H9 (cell line): ENCODE data around the gene THBS2. TPM values are rescaled to one million over a fixed set of nuclear protein-coding genes. Genes with fewer than 3 reads are reported as not detected.

Experiments used
- DNase-seq: peaks from one replicate; pipeline ENCODE4 v3.0.0-alpha.2; 2017
- H2AFZ ChIP-seq: one replicate; pipeline ENCODE4 v1.6.1; 2013; ENCODE audit warnings: mild to moderate bottlenecking, low read length, control low read depth, moderate library complexity
- H2AK5ac ChIP-seq: 2 replicates; pipeline ENCODE4 v1.6.1; 2013; ENCODE audit warnings: low read length, control low read depth, mixed read lengths; ENCODE audit not compliant: insufficient read length
- H2BK120ac ChIP-seq: one replicate; pipeline ENCODE4 v1.6.1; 2013; ENCODE audit warnings: low read depth, mild to moderate bottlenecking, low read length, control low read depth, inconsistent platforms; ENCODE audit not compliant: poor library complexity, severe bottlenecking
- H2BK12ac ChIP-seq: 2 replicates; pipeline ENCODE4 v1.6.1; 2013; ENCODE audit warnings: low read length, control low read depth, mixed read lengths, low read depth; ENCODE audit not compliant: insufficient read length
- H2BK15ac ChIP-seq: 2 replicates; pipeline ENCODE4 v1.6.1; 2013; ENCODE audit warnings: low read depth, low read length, control low read depth
- H2BK20ac ChIP-seq: one replicate; pipeline ENCODE4 v1.6.1; 2013; ENCODE audit warnings: low read depth, mild to moderate bottlenecking, low read length, control low read depth, inconsistent platforms; ENCODE audit not compliant: poor library complexity, severe bottlenecking
- H2BK5ac ChIP-seq: 2 replicates; pipeline ENCODE4 v1.6.1; 2013; ENCODE audit warnings: low read length, control low read depth, mixed read lengths; ENCODE audit not compliant: insufficient read length
- H3K14ac ChIP-seq: 2 replicates; pipeline ENCODE4 v1.6.1; 2013; ENCODE audit warnings: low read length, control low read depth; ENCODE audit not compliant: insufficient read depth
- H3K18ac ChIP-seq: 2 replicates; pipeline ENCODE4 v1.6.1; 2013; ENCODE audit warnings: low read depth, mild to moderate bottlenecking, mixed read lengths, low read length, control low read depth; ENCODE audit not compliant: insufficient read length
- H3K23ac ChIP-seq: 2 replicates; pipeline ENCODE4 v1.6.1; 2013; ENCODE audit warnings: low read length, control low read depth, mixed read lengths, low read depth; ENCODE audit not compliant: insufficient read length
- H3K23me2 ChIP-seq: 2 replicates; pipeline ENCODE4 v1.6.1; 2013; ENCODE audit warnings: low read depth, mild to moderate bottlenecking, mixed read lengths, low read length, control low read depth; ENCODE audit not compliant: insufficient read length, poor library complexity, severe bottlenecking
- H3K27ac ChIP-seq: 2 replicates; pipeline ENCODE4 v1.5.1; 2013; ENCODE audit warnings: low read length, control low read depth, mixed read lengths, low read depth; ENCODE audit not compliant: insufficient read length
- H3K27me3 ChIP-seq: 2 replicates; pipeline ENCODE4 v1.6.1; 2013; ENCODE audit warnings: low read length, control low read depth, inconsistent platforms; ENCODE audit not compliant: insufficient read depth
- H3K4ac ChIP-seq: 2 replicates; pipeline ENCODE4 v1.6.1; 2013; ENCODE audit warnings: low read depth, mild to moderate bottlenecking, control low read depth, inconsistent platforms, low read length, moderate library complexity
- H3K4me1 ChIP-seq: 2 replicates; pipeline ENCODE4 v1.6.1; 2013; ENCODE audit warnings: low read length, control low read depth, inconsistent platforms; ENCODE audit not compliant: insufficient read depth
- H3K4me2 ChIP-seq: 2 replicates; pipeline ENCODE4 v1.6.1; 2013; ENCODE audit warnings: low read length, control low read depth, mixed read lengths; ENCODE audit not compliant: insufficient read length, insufficient read depth
- H3K56ac ChIP-seq: 2 replicates; pipeline ENCODE4 v1.6.1; 2013; ENCODE audit warnings: low read depth, mild to moderate bottlenecking, mixed read lengths, low read length, control low read depth; ENCODE audit not compliant: insufficient read length
- H3K79me1 ChIP-seq: 2 replicates; pipeline ENCODE4 v1.6.1; 2013; ENCODE audit warnings: low read depth, mild to moderate bottlenecking, moderate library complexity, low read length, control low read depth, inconsistent platforms; ENCODE audit not compliant: insufficient read depth, poor library complexity, severe bottlenecking
- H3K79me2 ChIP-seq: 2 replicates; pipeline ENCODE4 v1.6.1; 2013; ENCODE audit warnings: low read length, control low read depth, inconsistent platforms; ENCODE audit not compliant: insufficient read depth
- H3K9ac ChIP-seq: 2 replicates; pipeline ENCODE4 v1.6.1; 2013; ENCODE audit warnings: low read length, control low read depth, mixed read lengths; ENCODE audit not compliant: insufficient read length; ENCODE audit errors: extremely low read depth
- H3K9me3 ChIP-seq: one replicate; pipeline ENCODE4 v1.6.1; 2013; ENCODE audit warnings: low read depth, low read length, inconsistent platforms; ENCODE audit not compliant: control insufficient read depth
- H3T11ph ChIP-seq: one replicate; pipeline ENCODE4 v1.6.1; 2013; ENCODE audit warnings: mild to moderate bottlenecking, low read length, control low read depth, inconsistent platforms
- H4K20me1 ChIP-seq: one replicate; pipeline ENCODE4 v1.6.1; 2013; ENCODE audit not compliant: control insufficient read depth, insufficient read length, insufficient read depth
- H4K5ac ChIP-seq: 2 replicates; pipeline ENCODE4 v1.6.1; 2013; ENCODE audit warnings: low read depth, mild to moderate bottlenecking, mixed read lengths, low read length, control low read depth; ENCODE audit not compliant: insufficient read length
- H4K8ac ChIP-seq: replicated peaks from 2 replicates; pipeline ENCODE4 v1.6.1; 2013; ENCODE audit warnings: low read length, control low read depth, mixed read lengths, low read depth; ENCODE audit not compliant: insufficient read length
- H4K91ac ChIP-seq: 2 replicates; pipeline ENCODE4 v1.6.1; 2013; ENCODE audit warnings: low read depth, mild to moderate bottlenecking, moderate library complexity, mixed read lengths, low read length, control low read depth; ENCODE audit not compliant: insufficient read length
- H3K27ac Mint-ChIP-seq, 3 experiments: 2 replicates in 2 of 3; 3 replicates in 1 of 3; pipeline ENCODE4 v1.8.0; 2020 to 2021; ENCODE audit warnings: mixed read lengths in 3 of 3, mild to moderate bottlenecking in 1 of 3, moderate library complexity in 1 of 3
- H3K27me3 Mint-ChIP-seq: 2 replicates; pipeline ENCODE4 v1.8.0; 2021; ENCODE audit warnings: low read depth, mild to moderate bottlenecking, moderate library complexity, mixed read lengths
- H3K36me3 Mint-ChIP-seq, 3 experiments: 2 replicates in 2 of 3; 3 replicates in 1 of 3; pipeline ENCODE4 v1.8.0; 2020 to 2021; ENCODE audit warnings: low read depth in 3 of 3, mixed read lengths in 3 of 3; ENCODE audit not compliant: insufficient read depth in 1 of 3
- H3K4me1 Mint-ChIP-seq, 2 experiments: 2 replicates each; pipeline ENCODE4 v1.8.0; 2020; ENCODE audit warnings: mixed read lengths in 2 of 2
- H3K4me3 Mint-ChIP-seq, 2 experiments: 2 replicates in 1 of 2; 3 replicates in 1 of 2; pipeline ENCODE4 v1.8.0; 2020 to 2021; ENCODE audit warnings: mild to moderate bottlenecking in 2 of 2, mixed read lengths in 2 of 2, moderate library complexity in 1 of 2
- H3K9me3 Mint-ChIP-seq, 2 experiments: 2 replicates in 1 of 2; 3 replicates in 1 of 2; pipeline ENCODE4 v1.8.0; 2020; ENCODE audit warnings: mild to moderate bottlenecking in 2 of 2, mixed read lengths in 2 of 2, moderate library complexity in 1 of 2
- CTCF ChIP-seq: fragments of 200-600 bp; sonication (generic); conservative IDR thresholded peaks from 3 replicates; pipeline ENCODE4 v1.8.0; 2021; ENCODE audit warnings: antibody characterized with exemption, mild to moderate bottlenecking
- WGBS: extraction: QIAGEN DNeasy Blood & Tissue Kit; methylation state at CpG from one replicate; pipeline ENCODE4 v1.1.7; 2013; ENCODE audit warnings: missing lambda C conversion rate, low lambda C conversion rate, mixed read lengths; ENCODE audit not compliant: insufficient read length; ENCODE audit errors: extremely low coverage; 5-methylcytosine and 5-hydroxymethylcytosine counted together
- total RNA-seq: library from RNA; stranded (reverse); gene quantifications from 2 replicates; pipeline ENCODE4 v1.2.1, GENCODE V29; 2021

Gene THBS2
- total RNA-seq, 1 experiment from 2014 or later = 14.7 TPM

GRCh38 chr6:169233181-169233580 is 20.5 kb downstream of the THBS2 start:
- 100% methylated on average over 3 of the region's 13 CpGs for WGBS
- TF ChIP-seq CTCF = no peak

More at GRCh38 chr6:169233181-169233580, 20.5 kb downstream of the THBS2 start:
- H3K56ac ChIP-seq = no peak overlapping the region
- no peak overlapping the region for H3K14ac ChIP-seq
- no peak overlapping the region for H2BK15ac ChIP-seq
- H4K91ac ChIP-seq = no peak overlapping the region
- H3K27me3 ChIP-seq = no peaks in the 10 kb centered on the region
- no peaks in the 10 kb centered on the region for H3K79me2 ChIP-seq
- H4K20me1 ChIP-seq = no peaks in the 10 kb centered on the region
- Mint-ChIP-seq H3K36me3 (peaks cover 39 to 51% (median 39%) of the 10 kb centered on the region in 3 experiments), H3K4me3 (no peak overlapping the region), H3K27me3 (no peaks in the 10 kb centered on the region; the same call in 1 of the 2 replicates), H3K27ac (no peak overlapping the region; a peak in 1 of 7 replicates), H3K9me3 (peaks cover 0 to 9% of the 10 kb centered on the region in 2 experiments; a peak in 4 of 5 replicates), H3K4me1 (no peaks in the 10 kb centered on the region)
- H3T11ph ChIP-seq = no peak overlapping the region
- no peaks in the 10 kb centered on the region for H3K79me1 ChIP-seq
- no peak overlapping the region for H3K9ac ChIP-seq
- H3K23ac ChIP-seq = no peak overlapping the region
- no peak overlapping the region for H2BK12ac ChIP-seq
- H3K18ac ChIP-seq = no peak overlapping the region
- no peaks in the 10 kb centered on the region for H3K23me2 ChIP-seq
- no peak overlapping the region for H3K27ac ChIP-seq
- no peak overlapping the region for H2AK5ac ChIP-seq
- H2BK120ac ChIP-seq = no peak overlapping the region
- H3K9me3 ChIP-seq = no peaks in the 10 kb centered on the region
- H3K4me1 ChIP-seq = no peaks in the 10 kb centered on the region; the same call in 1 of the 2 replicates
- no peak overlapping the region for H4K8ac ChIP-seq
- no peak overlapping the region for H2BK5ac ChIP-seq
- no peak overlapping the region for H2AFZ ChIP-seq
- DNase-seq = no peak
- no peak overlapping the region for H3K4me2 ChIP-seq
- H2BK20ac ChIP-seq = no peak overlapping the region
- no peak overlapping the region for H3K4ac ChIP-seq
- no peak overlapping the region for H4K5ac ChIP-seq
